ENCODE results near the gene ZNF521. TPM values are rescaled to one million over a fixed set of nuclear protein-coding genes. Genes with fewer than 3 reads are reported as not detected.

Gene ZNF521
- not detected in 2 replicates for total RNA-seq (2014; rRNA removed; shearing (Covaris generic); ENCODE audit: low replicate concordance)

- Histone ChIP-seq H3K27me3 (ENCODE audit: low read length) (no peaks in the 10 kb centered on the region), H3K4me1 (ENCODE audit: low read length) (peaks cover 7% of the 10 kb centered on the region), H4K20me1 (ENCODE audit: insufficient read depth, low read depth, low read length) (no peaks in the 10 kb centered on the region), H3K27ac (ENCODE audit: low read length) (no peak within 1 kb of the TSS), H3K36me3 (ENCODE audit: insufficient read depth, low read length) (no peaks in the 10 kb centered on the region), H3K9me2 (replicated peaks; ENCODE audit: insufficient read depth, low read length) (no peaks in the 10 kb centered on the region), H3K9me3 (ENCODE audit: low read length) (no peaks in the 10 kb centered on the region), H3K4me2 (ENCODE audit: low read depth, low read length, poor library complexity, severe bottlenecking) (peak within 1 kb of the TSS; percentile 66), H3K9ac (ENCODE audit: low read length) (peak within 1 kb of the TSS; percentile 56), H3K79me2 (ENCODE audit: low read length) (no peaks in the 10 kb centered on the region), H2AFZ (ENCODE audit: low read length) (peak within 1 kb of the TSS; percentile 85), H3K4me3 (ENCODE audit: low read length) (peak within 1 kb of the TSS; percentile 67)
- peak; percentile 71 for DNase-seq
Measured at GRCh38 chr18:25351777-25352628, at the start of gene ZNF521. TSS of gene ZNF521 (minus strand) at chr18:25352166. CDS start at chr18:25350946, 1,220 bp downstream.

- Histone ChIP-seq H3K4me1 (ENCODE audit: low read length) (no peaks in the 10 kb centered on the region), H4K20me1 (ENCODE audit: insufficient read depth, low read depth, low read length) (no peaks in the 10 kb centered on the region), H3K9me2 (replicated peaks; ENCODE audit: insufficient read depth, low read length) (no peaks in the 10 kb centered on the region), H3K36me3 (ENCODE audit: insufficient read depth, low read length) (no peaks in the 10 kb centered on the region), H3K27me3 (ENCODE audit: low read length) (no peaks in the 10 kb centered on the region), H3K4me3 (ENCODE audit: low read length) (no peak overlapping the region), H3K4me2 (ENCODE audit: low read depth, low read length, poor library complexity, severe bottlenecking) (no peak overlapping the region), H3K9ac (ENCODE audit: low read length) (no peak overlapping the region), H3K79me2 (ENCODE audit: low read length) (no peaks in the 10 kb centered on the region), H3K27ac (ENCODE audit: low read length) (no peak overlapping the region), H3K9me3 (ENCODE audit: low read length) (no peaks in the 10 kb centered on the region), H2AFZ (ENCODE audit: low read length) (no peak overlapping the region)
- no peak for DNase-seq
Measured at GRCh38 chr18:25399554-25399953, 47.6 kb upstream of the ZNF521 start.

DNA sequence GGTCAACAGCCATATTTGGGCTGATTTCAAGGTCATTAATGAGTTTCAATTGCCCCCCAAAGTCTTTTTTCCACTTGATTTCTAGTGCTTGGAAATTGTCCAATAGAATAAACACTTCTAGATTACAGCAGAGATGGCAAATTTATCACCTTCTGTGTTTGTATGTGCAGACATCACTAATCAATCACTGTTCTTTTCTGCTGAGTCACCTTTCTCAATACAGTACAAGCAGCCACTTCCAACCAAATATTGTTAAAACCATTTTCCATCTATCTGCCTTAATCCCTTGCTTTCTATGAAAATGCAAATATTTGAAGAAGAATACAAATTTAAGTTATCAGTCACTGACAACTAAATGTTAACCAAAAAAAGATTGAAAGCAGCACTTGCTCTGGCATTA is 40.2 kb upstream of the ZNF521 start:
- Histone ChIP-seq H3K27ac (ENCODE audit: low read length) (no peak overlapping the region), H3K27me3 (ENCODE audit: low read length) (no peaks in the 10 kb centered on the region), H3K4me1 (ENCODE audit: low read length) (no peaks in the 10 kb centered on the region)

GRCh38 chr18:25373432-25374179 is 21.6 kb upstream of the ZNF521 start:
- Histone ChIP-seq H3K9me2 (replicated peaks; ENCODE audit: insufficient read depth, low read length) (no peaks in the 10 kb centered on the region), H4K20me1 (ENCODE audit: insufficient read depth, low read depth, low read length) (no peaks in the 10 kb centered on the region), H3K36me3 (ENCODE audit: insufficient read depth, low read length) (no peaks in the 10 kb centered on the region), H3K4me2 (ENCODE audit: low read depth, low read length, poor library complexity, severe bottlenecking) (no peak overlapping the region), H3K4me3 (ENCODE audit: low read length) (no peak overlapping the region), H3K9ac (ENCODE audit: low read length) (no peak overlapping the region), H3K4me1 (ENCODE audit: low read length) (no peaks in the 10 kb centered on the region), H3K27ac (ENCODE audit: low read length) (no peak overlapping the region), H2AFZ (ENCODE audit: low read length) (no peak overlapping the region), H3K27me3 (ENCODE audit: low read length) (no peaks in the 10 kb centered on the region), H3K9me3 (ENCODE audit: low read length) (no peaks in the 10 kb centered on the region), H3K79me2 (ENCODE audit: low read length) (no peaks in the 10 kb centered on the region)
- DNase-seq, result no peak

More for the DNA sequence above, 40.2 kb upstream of the ZNF521 start:
- Histone ChIP-seq H3K9me2 (replicated peaks; ENCODE audit: insufficient read depth, low read length) (no peaks in the 10 kb centered on the region), H3K36me3 (ENCODE audit: insufficient read depth, low read length) (no peaks in the 10 kb centered on the region), H3K9me3 (ENCODE audit: low read length) (no peaks in the 10 kb centered on the region), H3K4me2 (ENCODE audit: low read depth, low read length, poor library complexity, severe bottlenecking) (no peak overlapping the region), H3K4me3 (ENCODE audit: low read length) (no peak overlapping the region), H2AFZ (ENCODE audit: low read length) (no peak overlapping the region), H3K9ac (ENCODE audit: low read length) (no peak overlapping the region), H3K79me2 (ENCODE audit: low read length) (no peaks in the 10 kb centered on the region), H4K20me1 (ENCODE audit: insufficient read depth, low read depth, low read length) (no peaks in the 10 kb centered on the region)
- no peak for DNase-seq

- no peaks in the 10 kb centered on the region for H3K27me3 ChIP-seq (ENCODE audit: low read length)
- H3K9me3 ChIP-seq (ENCODE audit: low read length), result no peaks in the 10 kb centered on the region
- H3K4me2 ChIP-seq (ENCODE audit: low read depth, low read length, poor library complexity, severe bottlenecking), result no peak overlapping the region
- H3K79me2 ChIP-seq (ENCODE audit: low read length), result no peaks in the 10 kb centered on the region
- no peaks in the 10 kb centered on the region for H3K9me2 ChIP-seq (replicated peaks; ENCODE audit: insufficient read depth, low read length)
- no peak overlapping the region for H3K27ac ChIP-seq (ENCODE audit: low read length)
- DNase-seq, result no peak
- H4K20me1 ChIP-seq (ENCODE audit: insufficient read depth, low read depth, low read length), result no peaks in the 10 kb centered on the region
- H3K4me1 ChIP-seq (ENCODE audit: low read length), result no peaks in the 10 kb centered on the region
- no peak overlapping the region for H2AFZ ChIP-seq (ENCODE audit: low read length)
- no peak overlapping the region for H3K4me3 ChIP-seq (ENCODE audit: low read length)
- no peak overlapping the region for H3K9ac ChIP-seq (ENCODE audit: low read length)
- no peaks in the 10 kb centered on the region for H3K36me3 ChIP-seq (ENCODE audit: insufficient read depth, low read length)
Measured at GRCh38 chr18:25370391-25370790, 18.4 kb upstream of the ZNF521 start.

GRCh38 chr18:25365242-25365641 is 13.3 kb upstream of the ZNF521 start:
- Histone ChIP-seq H3K79me2 (ENCODE audit: low read length) (no peaks in the 10 kb centered on the region), H3K4me1 (ENCODE audit: low read length) (no peaks in the 10 kb centered on the region), H4K20me1 (ENCODE audit: insufficient read depth, low read depth, low read length) (no peaks in the 10 kb centered on the region), H3K4me2 (ENCODE audit: low read depth, low read length, poor library complexity, severe bottlenecking) (no peak overlapping the region), H3K9me3 (ENCODE audit: low read length) (no peaks in the 10 kb centered on the region), H3K27me3 (ENCODE audit: low read length) (no peaks in the 10 kb centered on the region), H3K9ac (ENCODE audit: low read length) (no peak overlapping the region), H3K36me3 (ENCODE audit: insufficient read depth, low read length) (no peaks in the 10 kb centered on the region), H3K4me3 (ENCODE audit: low read length) (no peak overlapping the region), H3K9me2 (replicated peaks; ENCODE audit: insufficient read depth, low read length) (no peaks in the 10 kb centered on the region), H3K27ac (ENCODE audit: low read length) (no peak overlapping the region), H2AFZ (ENCODE audit: low read length) (no peak overlapping the region)
- no peak for DNase-seq

DNA sequence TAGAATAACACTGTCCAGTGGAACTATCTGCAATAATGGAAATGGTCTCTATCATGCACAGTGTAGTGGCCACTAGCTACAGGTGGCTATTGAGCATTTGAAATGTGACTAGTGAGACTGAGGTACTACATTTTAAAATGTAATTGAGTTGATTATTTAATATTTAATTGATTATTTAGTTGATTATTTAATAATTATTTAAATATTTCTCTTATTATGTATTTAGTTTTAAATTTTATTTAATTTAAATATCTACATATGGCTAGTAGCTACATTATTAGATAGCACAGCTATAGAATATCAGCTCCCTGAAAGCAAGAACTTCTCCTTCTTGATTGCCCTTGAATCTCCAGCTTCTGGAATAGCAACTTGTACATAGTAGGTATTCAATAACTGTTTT is 12.8 kb upstream of the ZNF521 start:
- H3K4me3 ChIP-seq (ENCODE audit: low read length), result no peak overlapping the region
- DNase-seq, result no peak
- H3K27me3 ChIP-seq (ENCODE audit: low read length), result no peaks in the 10 kb centered on the region
- H2AFZ ChIP-seq (ENCODE audit: low read length), result no peak overlapping the region
- H3K36me3 ChIP-seq (ENCODE audit: insufficient read depth, low read length), result no peaks in the 10 kb centered on the region
- no peaks in the 10 kb centered on the region for H4K20me1 ChIP-seq (ENCODE audit: insufficient read depth, low read depth, low read length)
- H3K4me2 ChIP-seq (ENCODE audit: low read depth, low read length, poor library complexity, severe bottlenecking), result no peak overlapping the region
- no peaks in the 10 kb centered on the region for H3K4me1 ChIP-seq (ENCODE audit: low read length)
- no peak overlapping the region for H3K9ac ChIP-seq (ENCODE audit: low read length)
- no peak overlapping the region for H3K27ac ChIP-seq (ENCODE audit: low read length)
- H3K9me3 ChIP-seq (ENCODE audit: low read length), result no peaks in the 10 kb centered on the region
- H3K79me2 ChIP-seq (ENCODE audit: low read length), result no peaks in the 10 kb centered on the region
- no peaks in the 10 kb centered on the region for H3K9me2 ChIP-seq (replicated peaks; ENCODE audit: insufficient read depth, low read length)

DNA sequence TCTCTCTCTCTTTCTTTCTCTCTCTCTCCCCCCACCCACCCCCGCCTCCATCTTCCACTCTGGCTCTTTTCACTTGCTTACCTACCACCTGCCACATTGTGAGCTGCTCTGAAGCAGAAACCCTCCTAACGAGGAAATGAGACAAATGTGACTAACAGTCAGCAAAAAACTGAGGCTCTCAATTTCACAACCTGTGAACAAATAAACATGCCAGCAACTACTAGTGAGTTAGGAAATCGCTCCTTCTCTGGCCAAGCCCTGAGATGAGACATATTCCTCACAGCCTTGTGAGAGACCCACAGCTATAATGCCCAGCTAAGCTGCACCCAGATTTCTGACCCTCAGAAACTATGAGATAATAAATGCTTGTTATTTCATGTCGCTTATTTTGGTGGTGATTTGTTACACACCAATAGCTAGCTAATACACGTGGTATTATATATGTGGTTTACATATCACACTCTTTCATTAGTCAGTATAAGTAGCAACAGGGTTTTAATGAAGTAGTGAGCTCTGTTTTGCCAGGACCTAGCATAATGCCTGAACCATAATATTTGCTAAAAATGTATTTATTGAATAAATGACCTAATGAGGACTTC is 8.4 kb upstream of the ZNF521 start:
- Histone ChIP-seq H3K4me1 (ENCODE audit: low read length) (no peaks in the 10 kb centered on the region), H3K4me2 (ENCODE audit: low read depth, low read length, poor library complexity, severe bottlenecking) (no peak overlapping the region), H3K9me2 (replicated peaks; ENCODE audit: insufficient read depth, low read length) (no peaks in the 10 kb centered on the region), H3K9ac (ENCODE audit: low read length) (no peak overlapping the region), H3K27ac (ENCODE audit: low read length) (no peak overlapping the region), H3K4me3 (ENCODE audit: low read length) (no peak overlapping the region), H3K9me3 (ENCODE audit: low read length) (no peaks in the 10 kb centered on the region), H4K20me1 (ENCODE audit: insufficient read depth, low read depth, low read length) (no peaks in the 10 kb centered on the region), H3K36me3 (ENCODE audit: insufficient read depth, low read length) (no peaks in the 10 kb centered on the region), H3K79me2 (ENCODE audit: low read length) (no peaks in the 10 kb centered on the region), H2AFZ (ENCODE audit: low read length) (no peak overlapping the region), H3K27me3 (ENCODE audit: low read length) (no peaks in the 10 kb centered on the region)
- no peak for DNase-seq
